CD4-positive, alpha-beta T cell (primary cell): ENCODE data around the gene CNTN2. TPM values are rescaled to one million over a fixed set of nuclear protein-coding genes. Genes with fewer than 3 reads are reported as not detected.
A peak's percentile ranks its signal among the peaks of the same experiment; 100 is the strongest.

Experiments
- ATAC-seq: fragments of 200-7000 bp; cut with Tn5 transposase; one replicate; pipeline ENCODE4 v1.10.0; 2022; ENCODE audit warnings: mild to moderate bottlenecking; ENCODE audit not compliant: poor library complexity
- CTCF ChIA-PET: fragments of 350-600 bp; sonication (Branson Sonifier 250); formaldehyde crosslinking; loops from one replicate; lab custom pipeline; 2021; ENCODE audit warnings: antibody characterized with exemption, inconsistent platforms; lab: Charles Lee
- POLR2A ChIA-PET: fragments of 350-600 bp; sonication (Branson Sonifier 250); formaldehyde crosslinking; loops from one replicate; lab custom pipeline; 2021; ENCODE audit warnings: antibody characterized with exemption, inconsistent platforms; lab: Charles Lee
- DNase-seq, 14 experiments: peaks; one replicate each; pipeline ENCODE4 v3.0.0-alpha.2; 2013 to 2020; ENCODE audit warnings: mixed read lengths in 2 of 14
- H3K27ac ChIP-seq, 2 donors: one replicate each; pipeline versions ENCODE4 v1.5.1 to v1.7.0; 2013; ENCODE audit warnings: low read length in 2 of 2, low read depth in 1 of 2, mild to moderate bottlenecking in 1 of 2
- H3K27me3 ChIP-seq, 2 experiments: 1 replicate in 1 of 2; 2 replicates in 1 of 2; pipeline versions ENCODE4 v1.6.1 to v1.7.0; 2013; ENCODE audit warnings: low read length in 2 of 2, control low read depth in 1 of 2, mild to moderate bottlenecking in 1 of 2, moderate library complexity in 1 of 2; ENCODE audit not compliant: insufficient read depth in 2 of 2, control insufficient read depth in 1 of 2
- H3K36me3 ChIP-seq: one replicate; pipeline ENCODE4 v1.6.1; 2013; ENCODE audit warnings: low read length, control low read depth; ENCODE audit not compliant: insufficient read depth
- H3K4me1 ChIP-seq: one replicate; pipeline ENCODE4 v1.6.1; 2013; ENCODE audit warnings: low read length, control low read depth; ENCODE audit not compliant: insufficient read depth
- H3K4me3 ChIP-seq: one replicate; pipeline ENCODE4 v1.5.1; 2013; ENCODE audit warnings: mild to moderate bottlenecking, low read length, moderate library complexity
- H3K9me3 ChIP-seq, 2 experiments: 1 replicate in 1 of 2; 2 replicates in 1 of 2; pipeline versions ENCODE4 v1.6.1 to v1.7.0; 2013; ENCODE audit warnings: low read length in 2 of 2, mild to moderate bottlenecking in 2 of 2, control low read depth in 1 of 2, moderate library complexity in 1 of 2; ENCODE audit not compliant: control insufficient read depth in 1 of 2, insufficient read depth in 1 of 2
- H3K27ac Mint-ChIP-seq: one replicate; pipeline ENCODE4 v1.8.0; 2020; ENCODE audit warnings: mixed read lengths
- H3K27me3 Mint-ChIP-seq: one replicate; pipeline ENCODE4 v1.8.0; 2021; ENCODE audit warnings: mixed read lengths
- H3K36me3 Mint-ChIP-seq: one replicate; pipeline ENCODE4 v1.8.0; 2021; ENCODE audit warnings: low read depth, mixed read lengths
- H3K4me1 Mint-ChIP-seq: one replicate; pipeline ENCODE4 v1.8.0; 2021; ENCODE audit warnings: low read depth, mixed read lengths
- H3K4me3 Mint-ChIP-seq: one replicate; pipeline ENCODE4 v1.8.0; 2020; ENCODE audit warnings: mild to moderate bottlenecking, mixed read lengths
- H3K9me3 Mint-ChIP-seq: one replicate; pipeline ENCODE4 v1.8.0; 2020; ENCODE audit warnings: mixed read lengths
- CTCF ChIP-seq: fragments of 200-600 bp; IDR thresholded peaks from one replicate; pipeline ENCODE4 v1.8.0; 2022; ENCODE audit warnings: antibody characterized with exemption, mild to moderate bottlenecking
- intact Hi-C, 2 experiments: fragments of 100-400 bp; cut with DNase I in 1 of 2; cut with micrococcal nuclease in 1 of 2; formaldehyde crosslinking; loops; one replicate each; pipeline versions ENCODE4 v1.15.1 to v1.9.0; 2023 to 2025; cut with DNase I, micrococcal nuclease
- total RNA-seq, 174 experiments: library from RNA in 2 of 174; stranded (reverse) in 2 of 174; gene quantifications; one replicate each; pipeline ENCODE4 v1.2.3 and lab custom pipeline; 2021 to 2026

The CNTN2 gene
- total RNA-seq, 2 experiments from 2014 or later = not detected

GRCh38 chr1:205065666-205066065 is 22.7 kb downstream of the CNTN2 start:
- no peaks in the 10 kb centered on the region for H3K4me1 Mint-ChIP-seq
- TF ChIP-seq CTCF = no peak
- DNase-seq (peak in 1 of 14 experiments; percentile 23), ATAC-seq (no peak)
- peaks cover 6% of the 10 kb centered on the region for H3K4me1 ChIP-seq
- H3K36me3 Mint-ChIP-seq = no peaks in the 10 kb centered on the region
- no peaks in the 10 kb centered on the region for H3K27me3 Mint-ChIP-seq
- ChIA-PET POLR2A (no interaction called here), CTCF (no interaction called here)
- no peaks in the 10 kb centered on the region for H3K36me3 ChIP-seq
- H3K27ac Mint-ChIP-seq = no peak overlapping the region
- no peaks in the 10 kb centered on the region for H3K9me3 ChIP-seq
- intact Hi-C loops = no loop called here
- no peaks in the 10 kb centered on the region for H3K9me3 Mint-ChIP-seq
- H3K4me3 Mint-ChIP-seq = no peak overlapping the region
- no peak overlapping the region for H3K27ac ChIP-seq
- H3K27me3 ChIP-seq = no peaks in the 10 kb centered on the region
- no peak overlapping the region for H3K4me3 ChIP-seq

GRCh38 chr1:205066141-205066818 is 23.3 kb downstream of the CNTN2 start:
- no peak overlapping the region for H3K27ac ChIP-seq
- no peaks in the 10 kb centered on the region for H3K9me3 ChIP-seq
- intact Hi-C loops = no loop called here
- H3K4me3 ChIP-seq = no peak overlapping the region
- DNase-seq (peak in 1 of 14 experiments; percentile 19), ATAC-seq (peak; percentile 40)
- no peaks in the 10 kb centered on the region for H3K36me3 ChIP-seq
- H3K9me3 Mint-ChIP-seq = no peaks in the 10 kb centered on the region
- H3K27me3 Mint-ChIP-seq = no peaks in the 10 kb centered on the region
- peaks cover 5% of the 10 kb centered on the region for H3K4me1 ChIP-seq
- H3K27ac Mint-ChIP-seq = no peak overlapping the region
- ChIA-PET CTCF (no interaction called here), POLR2A (no interaction called here)
- no peaks in the 10 kb centered on the region for H3K27me3 ChIP-seq
- TF ChIP-seq CTCF = no peak
- H3K4me3 Mint-ChIP-seq = no peak overlapping the region
- H3K4me1 Mint-ChIP-seq = no peaks in the 10 kb centered on the region
- H3K36me3 Mint-ChIP-seq = no peaks in the 10 kb centered on the region

- no peak for ATAC-seq
- DNase-seq = no peak
- Histone ChIP-seq H3K4me1 (no peaks in the 10 kb centered on the region), H3K36me3 (no peaks in the 10 kb centered on the region), H3K4me3 (no peak overlapping the region), H3K27me3 (no peaks in the 10 kb centered on the region), H3K9me3 (no peaks in the 10 kb centered on the region), H3K27ac (no peak overlapping the region)
- CTCF ChIA-PET = no interaction called here
- Mint-ChIP-seq H3K27me3 (no peaks in the 10 kb centered on the region), H3K4me1 (no peaks in the 10 kb centered on the region), H3K4me3 (no peak overlapping the region), H3K36me3 (no peaks in the 10 kb centered on the region), H3K9me3 (no peaks in the 10 kb centered on the region), H3K27ac (no peak overlapping the region)
- intact Hi-C loops = no loop called here
- no peak for TF ChIP-seq CTCF
- POLR2A ChIA-PET = no interaction called here
Observed at GRCh38 chr1:205067031-205067430, 24.0 kb downstream of the CNTN2 start.
